GM12878 (cell line): Measurements from ENCODE around the gene SORCS1. TPM values are rescaled to one million over a fixed set of nuclear protein-coding genes. Genes with fewer than 3 reads are reported as not detected.

Source experiments
- ATAC-seq: fragments of 200-7000 bp; cut with Tn5 transposase; 3 replicates; pipeline ENCODE4 v1.9.1; 2020; ENCODE audit warnings: mild to moderate bottlenecking, moderate library complexity
- BruUV-seq: library from RNA; stranded (reverse); fragments of 400-500 nt; replicated peaks from 2 replicates; lab custom pipeline; 2021; lab: Mats Ljungman, UMichigan
- CTCF ChIA-PET: fragments of 300-600 bp; sonication (Branson Sonifier 250); formaldehyde crosslinking; extraction: SDS; loops from one replicate; lab custom pipeline; 2021; ENCODE audit warnings: inconsistent platforms; lab: Yijun Ruan, JAX
- POLR2A ChIA-PET: fragments of 350-600 bp; formaldehyde crosslinking; extraction: SDS; loops from one replicate; lab custom pipeline; 2021; ENCODE audit warnings: inconsistent platforms; lab: Charles Lee
- RAD21 ChIA-PET: fragments of 300-600 bp; sonication (Branson Sonifier 250); formaldehyde crosslinking; loops from one replicate; lab custom pipeline; 2023; ENCODE audit warnings: antibody characterized with exemption; ENCODE audit not compliant: unreplicated experiment; lab: Charles Lee
- SMC1A ChIA-PET: fragments of 300-600 bp; sonication (Branson Sonifier 250); formaldehyde crosslinking; loops from one replicate; lab custom pipeline; 2023; ENCODE audit not compliant: unreplicated experiment, uncharacterized antibody; lab: Charles Lee
- DNase-seq: peaks from one replicate; pipeline ENCODE4 v3.0.0-alpha.2; 2011; ENCODE audit warnings: low read depth, low spot score
- FAIRE-seq: peaks from 3 replicates; lab custom pipeline; 2011; peaks lifted over from hg19 to GRCh38; lab: Jason Lieb, UNC
- H2AFZ ChIP-seq: 2 replicates; pipeline ENCODE4 v1.6.0; 2011; ENCODE audit warnings: low read depth, low read length, control low read depth; ENCODE audit not compliant: control insufficient read depth
- H3K27ac ChIP-seq: 2 replicates; pipeline ENCODE4 v1.5.1; 2011; ENCODE audit warnings: control low read depth; ENCODE audit not compliant: control insufficient read depth, insufficient read depth
- H3K27me3 ChIP-seq, 2 experiments: replicated peaks in 1 of 2; 2 replicates each; pipeline versions ENCODE4 v1.6.0 to v1.6.1; 2011; ENCODE audit warnings: low read length in 1 of 2; ENCODE audit not compliant: control insufficient read depth in 2 of 2, insufficient read depth in 2 of 2
- H3K36me3 ChIP-seq, 2 experiments: 2 replicates each; pipeline ENCODE4 v1.5.1; 2011; ENCODE audit warnings: low read length in 1 of 2; ENCODE audit not compliant: control insufficient read depth in 2 of 2, insufficient read depth in 2 of 2
- H3K4me1 ChIP-seq: 2 replicates; pipeline ENCODE4 v1.6.1; 2011; ENCODE audit warnings: mild to moderate bottlenecking, low read length, moderate library complexity, mixed read lengths; ENCODE audit not compliant: control insufficient read depth, insufficient read depth
- H3K4me2 ChIP-seq: 2 replicates; pipeline ENCODE4 v1.6.0; 2011; ENCODE audit warnings: control low read depth; ENCODE audit not compliant: control insufficient read depth, insufficient read depth
- H3K4me3 ChIP-seq: fragments of 200-600 bp; sonication (generic); 2 replicates; pipeline ENCODE4 v1.5.1; 2016
- H3K79me2 ChIP-seq: 2 replicates; pipeline ENCODE4 v1.6.0; 2011; ENCODE audit warnings: low read length; ENCODE audit not compliant: control insufficient read depth, insufficient read depth
- H3K9ac ChIP-seq: 2 replicates; pipeline ENCODE4 v1.8.0; 2011; ENCODE audit warnings: low read length, control low read depth, mixed read lengths; ENCODE audit not compliant: control insufficient read depth, insufficient read depth
- H3K9me3 ChIP-seq: replicated peaks from 3 replicates; pipeline ENCODE4 v1.5.1; 2011; ENCODE audit warnings: mild to moderate bottlenecking, low read length; ENCODE audit not compliant: control insufficient read depth, insufficient read depth
- H4K20me1 ChIP-seq: 2 replicates; pipeline ENCODE4 v1.6.0; 2011; ENCODE audit not compliant: control insufficient read depth, insufficient read depth
- BCLAF1 ChIP-seq: fragments of 450-650 bp; IDR thresholded peaks from 2 replicates; pipeline ENCODE4 v1.6.1; 2017; ENCODE audit warnings: antibody characterized with exemption, mild to moderate bottlenecking, moderate library complexity
- CHD2 ChIP-seq: IDR thresholded peaks from 2 replicates; pipeline ENCODE4 v1.6.1; 2011; ENCODE audit warnings: low read depth, low read length, improper control_type of control experiment, borderline replicate concordance
- HDAC6 ChIP-seq: fragments of 200-600 bp; sonication (generic); IDR thresholded peaks from one replicate; pipeline ENCODE4 v1.8.0; 2017; ENCODE audit warnings: antibody characterized with exemption; ENCODE audit not compliant: unreplicated experiment
- NBN ChIP-seq: fragments of 450-650 bp; IDR thresholded peaks from 2 replicates; pipeline ENCODE4 v1.6.1; 2016
- RB1 ChIP-seq: fragments of 450-650 bp; formaldehyde crosslinking; IDR thresholded peaks from 2 replicates; pipeline ENCODE4 v1.6.1; 2017; ENCODE audit warnings: mild to moderate bottlenecking, borderline replicate concordance
- RFX5 ChIP-seq: IDR thresholded peaks from 2 replicates; pipeline ENCODE4 v1.6.1; 2011; ENCODE audit warnings: low read depth, low read length, improper control_type of control experiment
- SIX5 ChIP-seq: IDR thresholded peaks from 2 replicates; pipeline ENCODE4 v1.6.1; 2011; ENCODE audit warnings: mild to moderate bottlenecking, low read depth, low read length, moderate library complexity; ENCODE audit not compliant: severe bottlenecking
- SREBF2 ChIP-seq: IDR thresholded peaks from 2 replicates; pipeline ENCODE4 v1.6.1; 2012; ENCODE audit warnings: mild to moderate bottlenecking, low read length
- SUPT20H ChIP-seq: IDR thresholded peaks from 2 replicates; pipeline ENCODE4 v1.6.1; 2011; ENCODE audit warnings: low read depth, mild to moderate bottlenecking, low read length, moderate library complexity, borderline replicate concordance; ENCODE audit not compliant: control insufficient read depth
- in situ Hi-C: fragments of 300-500 bp; cut with MboI; formaldehyde crosslinking; loops from 9 replicates; pipeline ENCODE4 v1.14.3; 2018; ENCODE audit warnings: mixed read lengths
- intact Hi-C: fragments of 100-400 bp; cut with micrococcal nuclease; formaldehyde crosslinking; loops from one replicate; pipeline ENCODE4 v1.14.2; 2022; ENCODE audit not compliant: unreplicated experiment
- polyA plus RNA-seq, 11 experiments: library from polyadenylated mRNA; depleted of rRNA in 4 of 11; unstranded in 6 of 11; stranded (reverse) in 5 of 11; fragments of >200 nt; fragmentation: Nextera tagmentation in 4 of 11; fragmentation: Illumina TruSeq in 1 of 11; extraction: Ambion mirVana in 4 of 11; extraction: Trizol in 1 of 11; gene quantifications; 1 replicate in 1 of 11; 2 replicates in 10 of 11; pipeline versions ENCODE4 v1.2.1 to v1.2.3, GENCODE V29; 2011 to 2016; ENCODE audit warnings: inconsistent platforms in 2 of 11, missing spikeins in 2 of 11, low read depth in 1 of 11
- total RNA-seq, 4 experiments: library from RNA; depleted of rRNA in 3 of 4; stranded (reverse); fragments of >200 nt in 3 of 4; fragmentation: Illumina TruSeq in 1 of 4; extraction: Trizol in 1 of 4; gene quantifications; 2 replicates each; pipeline versions ENCODE4 v1.2.1 to v1.2.3, GENCODE V29; 2013 to 2021

The SORCS1 gene
- total and polyA plus RNA-seq, 10 of the 15 experiments (the other 5 are each of a cell fraction or from before 2014, with no cell fraction given) = 0.02 to 9.6 (median 0.06) TPM; not detected in 3

- no peak for TF ChIP-seq RFX5
- TF ChIP-seq SIX5 = no peak
- TF ChIP-seq HDAC6 = no peak
- TF ChIP-seq SUPT20H = no peak
- no peak for TF ChIP-seq BCLAF1
These were observed 508.9 kb downstream of the SORCS1 start (continued) for GRCh38 chr10:106655636-106656035.

GRCh38 chr10:106655165-106655564 is 509.3 kb downstream of the SORCS1 start:
- RAD21 ChIA-PET = interaction anchor here (1.0 kb wide), 1 partner anchor 27 kb away, joined by 3 read pairs; no protein-coding TSS in a partner anchor
- TF ChIP-seq CHD2 = no peak
- TF ChIP-seq NBN = no peak
- TF ChIP-seq RB1 = no peak
- TF ChIP-seq SREBF2 = no peak
- in situ Hi-C loops = no loop called here
- H4K20me1 ChIP-seq = no peaks in the 10 kb centered on the region
- SMC1A ChIA-PET = interaction anchor here (1.3 kb wide), 1 partner anchor 14 kb away, joined by 4 read pairs; no protein-coding TSS in a partner anchor
- H3K79me2 ChIP-seq = no peaks in the 10 kb centered on the region
- no peak overlapping the region for H3K4me2 ChIP-seq
- no peaks in the 10 kb centered on the region for H3K36me3 ChIP-seq
- H2AFZ ChIP-seq = no peak overlapping the region
- H3K9me3 ChIP-seq = no peaks in the 10 kb centered on the region
- DNase-seq = no peak
- intact Hi-C loops = no loop called here
- peak; percentile 66 for ATAC-seq
- no peak overlapping the region for H3K4me3 ChIP-seq
- H3K4me1 ChIP-seq = no peaks in the 10 kb centered on the region
- FAIRE-seq = no peak
- no peak overlapping the region for H3K9ac ChIP-seq
- H3K27me3 ChIP-seq = no peaks in the 10 kb centered on the region
- BruUV-seq = no TSS peak
- POLR2A ChIA-PET = no interaction called here
- CTCF ChIA-PET = no interaction called here
- no peak overlapping the region for H3K27ac ChIP-seq
